Measurements from ENCODE around the gene CCDC177.

Gene CCDC177

GRCh38 chr14:69558774-69559173 lies 15.9 kb downstream of the CCDC177 start:
- Mint-ChIP-seq H3K4me3 (no peak overlapping the region), H3K27ac (no peak overlapping the region), H3K4me1 (no peaks in the 10 kb centered on the region), H3K36me3 (no peaks in the 10 kb centered on the region), H3K9me3 (no peaks in the 10 kb centered on the region)
- no peak for ATAC-seq
- no peak for DNase-seq (ENCODE audit: low spot score in 2 of 2)

- H3K9me3 Mint-ChIP-seq: no peaks in the 10 kb centered on the region
- no peak for DNase-seq (ENCODE audit: low spot score in 2 of 2)
- no peak overlapping the region for H3K27ac Mint-ChIP-seq
These were observed 20.2 kb downstream of the CCDC177 start for GRCh38 chr14:69554500-69554899.

GRCh38 chr14:69553252-69553651 lies 21.4 kb downstream of the CCDC177 start:
- no peaks in the 10 kb centered on the region for H3K9me3 Mint-ChIP-seq
- DNase-seq (ENCODE audit: low spot score in 2 of 2): no peak
- H3K27ac Mint-ChIP-seq: no peak overlapping the region
- no peak for ATAC-seq
- H3K4me3 Mint-ChIP-seq: no peak overlapping the region
- no peaks in the 10 kb centered on the region for H3K36me3 Mint-ChIP-seq
- no peaks in the 10 kb centered on the region for H3K4me1 Mint-ChIP-seq

More at GRCh38 chr14:69554500-69554899, 20.2 kb downstream of the CCDC177 start:
- no peak for ATAC-seq
- no peaks in the 10 kb centered on the region for H3K4me1 Mint-ChIP-seq
- H3K36me3 Mint-ChIP-seq: no peaks in the 10 kb centered on the region
- no peak overlapping the region for H3K4me3 Mint-ChIP-seq

GRCh38 chr14:69551511-69551910 lies 23.2 kb downstream of the CCDC177 start:
- Mint-ChIP-seq H3K4me3 (no peak overlapping the region), H3K4me1 (no peaks in the 10 kb centered on the region), H3K36me3 (no peaks in the 10 kb centered on the region), H3K9me3 (no peaks in the 10 kb centered on the region), H3K27ac (no peak overlapping the region)
- no peak for ATAC-seq
- DNase-seq (ENCODE audit: low spot score in 2 of 2): no peak

- H3K36me3 Mint-ChIP-seq: peaks cover 4% of the 10 kb centered on the region
- H3K4me1 Mint-ChIP-seq: peaks cover 12% of the 10 kb centered on the region
- DNase-seq (ENCODE audit: low spot score in 2 of 2) (no peak), ATAC-seq (no peak)
- H3K4me3 Mint-ChIP-seq: no peak overlapping the region
- no peak overlapping the region for H3K27ac Mint-ChIP-seq
- no peaks in the 10 kb centered on the region for H3K9me3 Mint-ChIP-seq
These were observed 26.1 kb downstream of the CCDC177 start for GRCh38 chr14:69548566-69548965.

GRCh38 chr14:69547701-69548348 lies 26.8 kb downstream of the CCDC177 start:
- peak in 1 of 2 donors; percentile 59 for DNase-seq (ENCODE audit: low spot score in 2 of 2)
- no peak overlapping the region for H3K4me3 Mint-ChIP-seq

GRCh38 chr14:69543341-69544115 lies 31.1 kb downstream of the CCDC177 start:
- peak; percentile 91 for ATAC-seq
- H3K27ac Mint-ChIP-seq: peak overlapping the region; percentile 18
- H3K4me1 Mint-ChIP-seq: peaks cover 18% of the 10 kb centered on the region
- H3K4me3 Mint-ChIP-seq: no peak overlapping the region
- DNase-seq (ENCODE audit: low spot score in 2 of 2): peak; percentile 15 to 70
- no peaks in the 10 kb centered on the region for H3K9me3 Mint-ChIP-seq
- peaks cover 4% of the 10 kb centered on the region for H3K36me3 Mint-ChIP-seq

More at GRCh38 chr14:69547701-69548348, 26.8 kb downstream of the CCDC177 start:
- peaks cover 4% of the 10 kb centered on the region for H3K36me3 Mint-ChIP-seq
- ATAC-seq: peak; percentile 43
- H3K4me1 Mint-ChIP-seq: peaks cover 18% of the 10 kb centered on the region
- no peak overlapping the region for H3K27ac Mint-ChIP-seq
- H3K9me3 Mint-ChIP-seq: no peaks in the 10 kb centered on the region

GRCh38 chr14:69542311-69542710 lies 32.4 kb downstream of the CCDC177 start:
- Mint-ChIP-seq H3K9me3 (no peaks in the 10 kb centered on the region), H3K36me3 (peaks cover 4% of the 10 kb centered on the region), H3K4me1 (peaks cover 18% of the 10 kb centered on the region), H3K4me3 (no peak overlapping the region), H3K27ac (no peak overlapping the region)
- DNase-seq (ENCODE audit: low spot score in 2 of 2) (no peak), ATAC-seq (no peak)

- no peaks in the 10 kb centered on the region for H3K9me3 Mint-ChIP-seq
- ATAC-seq: no peak
- H3K27ac Mint-ChIP-seq: no peak overlapping the region
- peaks cover 4% of the 10 kb centered on the region for H3K36me3 Mint-ChIP-seq
- H3K4me1 Mint-ChIP-seq: peaks cover 18% of the 10 kb centered on the region
- H3K4me3 Mint-ChIP-seq: no peak overlapping the region
- DNase-seq (ENCODE audit: low spot score in 2 of 2): no peak
These were observed 33.9 kb downstream of the CCDC177 start for GRCh38 chr14:69540654-69541335.

GRCh38 chr14:69539631-69540410 lies 34.9 kb downstream of the CCDC177 start:
- Mint-ChIP-seq H3K9me3 (no peaks in the 10 kb centered on the region), H3K27ac (no peak overlapping the region), H3K4me3 (no peak overlapping the region), H3K36me3 (peaks cover 4% of the 10 kb centered on the region), H3K4me1 (peaks cover 18% of the 10 kb centered on the region)
- DNase-seq (ENCODE audit: low spot score in 2 of 2) (no peak), ATAC-seq (no peak)

- H3K4me3 Mint-ChIP-seq: no peak overlapping the region
- no peak for DNase-seq (ENCODE audit: low spot score in 2 of 2)
- no peak for ATAC-seq
- H3K36me3 Mint-ChIP-seq: peaks cover 2% of the 10 kb centered on the region
- peaks cover 9% of the 10 kb centered on the region for H3K4me1 Mint-ChIP-seq
- no peaks in the 10 kb centered on the region for H3K9me3 Mint-ChIP-seq
- no peak overlapping the region for H3K27ac Mint-ChIP-seq
These were observed 35.9 kb downstream of the CCDC177 start for GRCh38 chr14:69538766-69539165.

- H3K4me1 Mint-ChIP-seq: peaks cover under 1% of the 10 kb centered on the region
- no peak for DNase-seq (ENCODE audit: low spot score in 2 of 2)
- no peaks in the 10 kb centered on the region for H3K9me3 Mint-ChIP-seq
- H3K36me3 Mint-ChIP-seq: no peaks in the 10 kb centered on the region
- ATAC-seq: no peak
- no peak overlapping the region for H3K4me3 Mint-ChIP-seq
- no peak overlapping the region for H3K27ac Mint-ChIP-seq
These were observed 36.8 kb downstream of the CCDC177 start for GRCh38 chr14:69537900-69538299.

- Mint-ChIP-seq H3K9me3 (no peaks in the 10 kb centered on the region), H3K4me1 (no peaks in the 10 kb centered on the region), H3K27ac (no peak overlapping the region), H3K4me3 (no peak overlapping the region), H3K36me3 (no peaks in the 10 kb centered on the region)
- DNase-seq (ENCODE audit: low spot score in 2 of 2) (no peak), ATAC-seq (peak; percentile 58)
These were observed 37.7 kb downstream of the CCDC177 start for GRCh38 chr14:69536971-69537370.

GRCh38 chr14:69535230-69535848 lies 39.3 kb downstream of the CCDC177 start:
- H3K4me1 Mint-ChIP-seq: no peaks in the 10 kb centered on the region
- no peak for DNase-seq (ENCODE audit: low spot score in 2 of 2)
- no peak overlapping the region for H3K4me3 Mint-ChIP-seq
- no peak for ATAC-seq
- H3K36me3 Mint-ChIP-seq: no peaks in the 10 kb centered on the region
- no peaks in the 10 kb centered on the region for H3K9me3 Mint-ChIP-seq
- no peak overlapping the region for H3K27ac Mint-ChIP-seq
